Ishikawa (cell line): Measurements from ENCODE around the gene XRCC3.

ENCODE experiments used
- CEBPB ChIP-seq: IDR thresholded peaks from 2 replicates; pipeline ENCODE4 v1.6.1; 2012
- CREB1 ChIP-seq: IDR thresholded peaks from 2 replicates; pipeline ENCODE4 v1.6.1; 2012; ENCODE audit warnings: low read depth
- EGR1 ChIP-seq: IDR thresholded peaks from 2 replicates; pipeline ENCODE4 v1.6.1; 2012
- EP300 ChIP-seq: IDR thresholded peaks from 2 replicates; pipeline ENCODE4 v1.6.1; 2012; ENCODE audit warnings: borderline replicate concordance
- MAX ChIP-seq: IDR thresholded peaks from 2 replicates; pipeline ENCODE4 v1.6.1; 2012
- NFIC ChIP-seq: IDR thresholded peaks from 2 replicates; pipeline ENCODE4 v1.6.1; 2012
- RAD21 ChIP-seq: IDR thresholded peaks from 2 replicates; pipeline ENCODE4 v1.6.1; 2012; ENCODE audit warnings: low read depth
- REST ChIP-seq: IDR thresholded peaks from 2 replicates; pipeline ENCODE4 v1.6.1; 2012; ENCODE audit warnings: low read depth, mild to moderate bottlenecking
- TAF1 ChIP-seq: IDR thresholded peaks from 2 replicates; pipeline ENCODE4 v1.6.1; 2012; ENCODE audit warnings: low read depth, mild to moderate bottlenecking
- TEAD4 ChIP-seq: IDR thresholded peaks from 2 replicates; pipeline ENCODE4 v1.6.1; 2012

- TF ChIP-seq EP300 = no peak
- TF ChIP-seq REST = no peak
- TF ChIP-seq TEAD4 = no peak
- no peak for TF ChIP-seq RAD21
- no peak for TF ChIP-seq MAX
- TF ChIP-seq NFIC = no peak
- no peak for TF ChIP-seq CREB1
- no peak for TF ChIP-seq CEBPB
- no peak for TF ChIP-seq EGR1
- TF ChIP-seq TAF1 = no peak
These were observed 27.4 kb upstream of the XRCC3 start for GRCh38 chr14:103742499-103743255.
